PC-3 (cell line): ENCODE data around the gene SAFB2. TPM values are rescaled to one million over a fixed set of nuclear protein-coding genes. Genes with fewer than 3 reads are reported as not detected.

Experiments used
- ATAC-seq: fragments of 200-7000 bp; cut with Tn5 transposase; 2 replicates; pipeline ENCODE4 v1.9.1; 2020; ENCODE audit warnings: mild to moderate bottlenecking, moderate library complexity
- BruUV-seq: library from RNA; stranded (reverse); fragments of 400-500 nt; replicated peaks from 2 replicates; lab custom pipeline; 2021; lab: Mats Ljungman, UMichigan
- CTCF ChIA-PET: fragments of 300-600 bp; sonication (Branson Sonifier 250); formaldehyde crosslinking; loops from one replicate; lab custom pipeline; 2022; ENCODE audit warnings: antibody characterized with exemption; lab: Charles Lee
- POLR2A ChIA-PET: fragments of 300-600 bp; sonication (Branson Sonifier 250); formaldehyde crosslinking; loops from one replicate; lab custom pipeline; 2022; ENCODE audit warnings: antibody characterized with exemption; ENCODE audit not compliant: unreplicated experiment; lab: Charles Lee
- DNase-seq: peaks from one replicate; pipeline ENCODE4 v3.0.0-alpha.2; 2015
- H2AFZ ChIP-seq: fragments of 300-600 bp; sonication (generic); 2 replicates; pipeline ENCODE4 v1.6.0; 2016; ENCODE audit warnings: antibody characterized with exemption, low read length
- H3F3A ChIP-seq: fragments of 300-600 bp; sonication (generic); one replicate; pipeline ENCODE4 v1.6.0; 2017; ENCODE audit warnings: antibody characterized with exemption, low read length, control low read depth, mild to moderate bottlenecking; ENCODE audit not compliant: unreplicated experiment
- H3K27ac ChIP-seq: fragments of 300-600 bp; sonication (generic); 2 replicates; pipeline ENCODE4 v1.5.1; 2016; ENCODE audit warnings: mild to moderate bottlenecking, low read length
- H3K27me3 ChIP-seq: fragments of 300-600 bp; sonication (generic); 2 replicates; pipeline ENCODE4 v1.6.1; 2016; ENCODE audit warnings: low read length, mixed read lengths
- H3K36me3 ChIP-seq: fragments of 300-600 bp; sonication (generic); 2 replicates; pipeline ENCODE4 v1.6.1; 2016; ENCODE audit warnings: low read depth, mixed run types, low read length, mixed read lengths
- H3K4me1 ChIP-seq: fragments of 300-600 bp; sonication (generic); 2 replicates; pipeline ENCODE4 v1.5.1; 2016; ENCODE audit warnings: low read length; ENCODE audit not compliant: insufficient read depth
- H3K4me2 ChIP-seq: fragments of 300-600 bp; sonication (generic); 2 replicates; pipeline ENCODE4 v1.6.0; 2016; ENCODE audit warnings: low read length
- H3K4me3 ChIP-seq: fragments of 300-600 bp; sonication (generic); 2 replicates; pipeline ENCODE4 v1.5.1; 2016; ENCODE audit warnings: mild to moderate bottlenecking, low read length, mixed read lengths
- H3K79me2 ChIP-seq: fragments of 300-600 bp; sonication (generic); 2 replicates; pipeline ENCODE4 v1.6.1; 2017; ENCODE audit warnings: low read length, mixed read lengths
- H3K9ac ChIP-seq: fragments of 300-600 bp; sonication (generic); 2 replicates; pipeline ENCODE4 v1.6.0; 2016; ENCODE audit warnings: mild to moderate bottlenecking, low read length
- H3K9me2 ChIP-seq: fragments of 300-600 bp; sonication (generic); replicated peaks from 2 replicates; pipeline ENCODE4 v1.6.1; 2016; ENCODE audit warnings: mixed run types, low read length, mixed read lengths
- H3K9me3 ChIP-seq: fragments of 300-600 bp; sonication (generic); 2 replicates; pipeline ENCODE4 v1.6.1; 2016; ENCODE audit warnings: low read length, mixed read lengths
- H4K20me1 ChIP-seq: fragments of 300-600 bp; sonication (generic); 2 replicates; pipeline ENCODE4 v1.6.1; 2016; ENCODE audit warnings: low read length, mixed read lengths
- EZH2 ChIP-seq: fragments of 300-600 bp; sonication (generic); IDR thresholded peaks from one replicate; pipeline ENCODE4 v1.6.1; 2017; ENCODE audit warnings: antibody characterized with exemption, mild to moderate bottlenecking, low read length; ENCODE audit not compliant: unreplicated experiment
- EZH2phosphoT487 ChIP-seq: fragments of 300-600 bp; sonication (generic); IDR thresholded peaks from 2 replicates; pipeline ENCODE4 v1.6.1; 2018; ENCODE audit warnings: mild to moderate bottlenecking, antibody characterized with exemption, low read length, borderline replicate concordance
- intact Hi-C: fragments of 100-400 bp; cut with micrococcal nuclease; formaldehyde crosslinking; loops from 2 replicates; pipeline ENCODE4 v1.9.0; 2023
- total RNA-seq: library from RNA; depleted of rRNA; stranded (reverse); fragments of >200 nt; gene quantifications from 2 replicates; pipeline ENCODE4 v1.2.3, GENCODE V29; 2014
- TF ChIP-seq, protein P1 (sequence below): fragments of 300-600 bp; sonication (generic); conservative IDR thresholded peaks from 2 replicates; pipeline ENCODE4 v1.5.1; 2017; ENCODE audit warnings: antibody characterized with exemption, low read depth, mild to moderate bottlenecking, low read length

SAFB2 gene
- total RNA-seq, 1 experiment from 2014 or later, result 77.5 TPM

DNA sequence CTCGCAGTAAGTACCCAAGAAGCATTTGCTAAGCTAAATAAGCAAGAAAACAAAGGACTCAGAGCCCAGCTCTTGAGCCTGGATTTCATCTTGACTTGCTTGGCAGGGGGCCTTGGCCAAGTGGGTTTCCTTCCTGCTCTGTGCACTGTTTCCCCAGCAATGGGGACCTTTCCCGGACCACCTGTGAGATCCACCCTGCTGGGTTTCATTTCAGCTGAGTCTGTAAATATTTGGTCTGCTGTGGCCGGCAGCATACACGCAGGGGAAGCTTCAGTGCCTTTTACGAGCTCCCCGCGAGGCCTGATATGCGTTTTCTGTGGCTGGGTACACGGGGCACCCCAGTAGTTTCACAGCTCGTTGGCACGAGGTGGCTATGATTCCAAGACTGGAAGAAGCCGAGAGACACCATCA lies 42.4 kb downstream of the SAFB2 start:
- CTCF ChIA-PET, result interaction anchor here (0.5 kb wide), 1 partner anchor 774 kb away, joined by 3 read pairs; no protein-coding TSS in a partner anchor
- no TSS peak for BruUV-seq
- H3K9me3 ChIP-seq, result no peaks in the 10 kb centered on the region
- no peaks in the 10 kb centered on the region for H3K79me2 ChIP-seq
- DNase-seq (no peak), ATAC-seq (0 out of 2 replicates have a peak, but pooled peaks have one; percentile 0)
- H3F3A ChIP-seq, result no peaks in the 10 kb centered on the region
- no peak overlapping the region for H3K4me3 ChIP-seq
- H2AFZ ChIP-seq, result no peak overlapping the region
- H3K27me3 ChIP-seq, result no peaks in the 10 kb centered on the region
- H4K20me1 ChIP-seq, result no peaks in the 10 kb centered on the region
- no peak overlapping the region for H3K9ac ChIP-seq
- no peaks in the 10 kb centered on the region for H3K9me2 ChIP-seq
- H3K36me3 ChIP-seq, result no peaks in the 10 kb centered on the region
- POLR2A ChIA-PET, result no interaction called here
- H3K4me2 ChIP-seq, result no peak overlapping the region
- H3K27ac ChIP-seq, result no peak overlapping the region
- TF ChIP-seq EZH2 (no peak), EZH2phosphoT487 (no peak)
- TF ChIP-seq, protein P1, sequence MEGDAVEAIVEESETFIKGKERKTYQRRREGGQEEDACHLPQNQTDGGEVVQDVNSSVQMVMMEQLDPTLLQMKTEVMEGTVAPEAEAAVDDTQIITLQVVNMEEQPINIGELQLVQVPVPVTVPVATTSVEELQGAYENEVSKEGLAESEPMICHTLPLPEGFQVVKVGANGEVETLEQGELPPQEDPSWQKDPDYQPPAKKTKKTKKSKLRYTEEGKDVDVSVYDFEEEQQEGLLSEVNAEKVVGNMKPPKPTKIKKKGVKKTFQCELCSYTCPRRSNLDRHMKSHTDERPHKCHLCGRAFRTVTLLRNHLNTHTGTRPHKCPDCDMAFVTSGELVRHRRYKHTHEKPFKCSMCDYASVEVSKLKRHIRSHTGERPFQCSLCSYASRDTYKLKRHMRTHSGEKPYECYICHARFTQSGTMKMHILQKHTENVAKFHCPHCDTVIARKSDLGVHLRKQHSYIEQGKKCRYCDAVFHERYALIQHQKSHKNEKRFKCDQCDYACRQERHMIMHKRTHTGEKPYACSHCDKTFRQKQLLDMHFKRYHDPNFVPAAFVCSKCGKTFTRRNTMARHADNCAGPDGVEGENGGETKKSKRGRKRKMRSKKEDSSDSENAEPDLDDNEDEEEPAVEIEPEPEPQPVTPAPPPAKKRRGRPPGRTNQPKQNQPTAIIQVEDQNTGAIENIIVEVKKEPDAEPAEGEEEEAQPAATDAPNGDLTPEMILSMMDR, result no peak
- intact Hi-C loops, result no loop called here
- H3K4me1 ChIP-seq, result peaks cover 3% of the 10 kb centered on the region; the same call in 1 of the 2 replicates

DNA sequence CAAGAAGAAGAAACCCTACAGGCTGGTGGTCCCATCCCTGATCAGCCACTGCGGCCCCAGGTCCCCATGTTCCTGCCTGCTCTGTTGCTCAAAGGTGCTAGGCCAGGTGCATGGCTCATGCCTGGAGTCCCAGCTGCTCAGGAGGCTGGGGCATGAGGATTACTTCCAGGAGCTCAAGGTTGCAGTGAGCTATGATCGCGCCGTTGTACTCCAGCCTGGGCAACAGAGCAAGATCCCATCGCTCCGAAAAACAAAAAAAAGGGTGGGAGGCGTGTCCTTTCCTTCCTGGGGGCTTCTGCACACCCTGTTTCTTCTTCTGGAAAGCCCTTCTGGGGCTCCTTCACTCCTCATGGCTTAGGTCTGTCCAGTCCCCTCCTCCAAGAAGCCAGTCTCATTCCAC lies 42.9 kb downstream of the SAFB2 start:
- ATAC-seq (no peak), DNase-seq (no peak)
- Histone ChIP-seq H3K9ac (no peak overlapping the region), H3K4me2 (no peak overlapping the region), H3K4me1 (peaks cover 3% of the 10 kb centered on the region; the same call in 1 of the 2 replicates), H3K79me2 (no peaks in the 10 kb centered on the region), H3K9me2 (no peaks in the 10 kb centered on the region), H3K4me3 (no peak overlapping the region), H3K9me3 (no peaks in the 10 kb centered on the region), H3K27me3 (no peaks in the 10 kb centered on the region), H3K36me3 (no peaks in the 10 kb centered on the region), H3K27ac (no peak overlapping the region), H4K20me1 (no peaks in the 10 kb centered on the region), H3F3A (no peaks in the 10 kb centered on the region), H2AFZ (no peak overlapping the region)
- no TSS peak for BruUV-seq
- TF ChIP-seq EZH2 (no peak), EZH2phosphoT487 (no peak)
- TF ChIP-seq, protein P1, result no peak
- POLR2A ChIA-PET, result no interaction called here
- CTCF ChIA-PET, result no interaction called here
- intact Hi-C loops, result loop anchor here (10.0 kb wide), 1 partner anchor 205 kb away; no protein-coding TSS in a partner anchor

DNA sequence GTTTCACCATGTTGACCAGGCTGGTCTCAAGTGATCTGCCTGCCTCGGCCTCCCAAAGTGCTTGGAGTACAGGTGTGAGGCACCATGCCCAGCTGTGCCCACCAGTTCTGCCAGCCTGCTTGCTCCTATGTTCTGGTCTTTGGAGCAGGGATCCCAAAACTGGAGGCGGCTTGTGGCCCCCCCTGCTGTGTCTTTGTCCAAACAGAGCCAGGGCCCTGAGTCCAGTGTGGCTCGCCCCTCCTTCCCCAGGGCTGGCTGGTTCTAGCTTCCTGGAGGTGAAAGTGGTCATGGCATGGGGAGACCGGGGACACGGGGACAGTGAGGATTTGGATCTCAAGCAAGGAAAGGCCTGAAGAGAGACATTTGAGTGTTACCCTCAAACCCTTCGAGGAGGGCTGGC lies 43.3 kb downstream of the SAFB2 start:
- H3K27me3 ChIP-seq, result no peaks in the 10 kb centered on the region
- H3K9me3 ChIP-seq, result no peaks in the 10 kb centered on the region
- no peak overlapping the region for H3K4me3 ChIP-seq
- peaks cover 3% of the 10 kb centered on the region; the same call in 1 of the 2 replicates for H3K4me1 ChIP-seq
- no peaks in the 10 kb centered on the region for H4K20me1 ChIP-seq
- TF ChIP-seq EZH2 (no peak), EZH2phosphoT487 (no peak)
- TF ChIP-seq, protein P1, result no peak
- H3F3A ChIP-seq, result no peaks in the 10 kb centered on the region
- H2AFZ ChIP-seq, result no peak overlapping the region
- no peak overlapping the region for H3K4me2 ChIP-seq
- BruUV-seq, result no TSS peak
- H3K79me2 ChIP-seq, result no peaks in the 10 kb centered on the region
- H3K9ac ChIP-seq, result no peak overlapping the region
- no peaks in the 10 kb centered on the region for H3K9me2 ChIP-seq
- H3K27ac ChIP-seq, result no peak overlapping the region
- ChIA-PET POLR2A (no interaction called here), CTCF (interaction anchor here (0.8 kb wide), 1 partner anchor 127 kb away, joined by 3 read pairs; no protein-coding TSS in a partner anchor)
- intact Hi-C loops, result loop anchor here (10.0 kb wide), 1 partner anchor 204 kb away; no protein-coding TSS in a partner anchor
- no peak for DNase-seq
- H3K36me3 ChIP-seq, result no peaks in the 10 kb centered on the region
- ATAC-seq, result no peak
